ENCODE data around the gene MACROD2.

- TF ChIP-seq CTCF (IDR thresholded peaks at IDR 0.05; ENCODE audit: insufficient read depth, low read length, poor library complexity, severe bottlenecking) (no peak), EZH2phosphoT487 (conservative IDR thresholded peaks at IDR 0.05; ENCODE audit: low read length) (no peak)
Observed at GRCh38 chr20:14113416-14113815, 118.1 kb downstream of the MACROD2 start.
